ENCODE data around the gene GATB.
A peak's percentile ranks its signal among the peaks of the same experiment; 100 is the strongest.

The GATB gene

GRCh38 chr4:151660676-151661075 is 100.1 kb downstream of the GATB start:
- no peak overlapping the region for H3K27ac ChIP-seq (ENCODE audit: low read depth in 2 of 2, low read length in 2 of 2)
- H3K9me3 ChIP-seq (ENCODE audit: control insufficient read depth in 2 of 2, low read length in 2 of 2), result no peaks in the 10 kb centered on the region
- H3K4me1 ChIP-seq (ENCODE audit: control insufficient read depth in 2 of 2, insufficient read depth in 2 of 2, low read length in 2 of 2), result no peaks in the 10 kb centered on the region
- H3K9ac ChIP-seq (ENCODE audit: low read depth in 1 of 2, low read length in 2 of 2), result no peak overlapping the region
- H3K27me3 ChIP-seq (ENCODE audit: control insufficient read depth in 2 of 2, insufficient read depth in 2 of 2, low read length in 2 of 2), result no peaks in the 10 kb centered on the region
- no peak overlapping the region for H3K4me3 ChIP-seq (ENCODE audit: low read length in 2 of 2)
- peaks cover 13 to 31% of the 10 kb centered on the region in 2 donors for H3K36me3 ChIP-seq (ENCODE audit: control insufficient read depth in 2 of 2, insufficient read depth in 2 of 2, low read length in 2 of 2)

GRCh38 chr4:151659601-151660364 is 101.0 kb downstream of the GATB start:
- Histone ChIP-seq H3K4me1 (ENCODE audit: control insufficient read depth in 2 of 2, insufficient read depth in 2 of 2, low read length in 2 of 2) (no peaks in the 10 kb centered on the region), H3K27me3 (ENCODE audit: control insufficient read depth in 2 of 2, insufficient read depth in 2 of 2, low read length in 2 of 2) (no peaks in the 10 kb centered on the region), H3K9me3 (ENCODE audit: control insufficient read depth in 2 of 2, low read length in 2 of 2) (no peaks in the 10 kb centered on the region), H3K4me3 (ENCODE audit: low read length in 2 of 2) (no peak overlapping the region), H3K27ac (ENCODE audit: low read depth in 2 of 2, low read length in 2 of 2) (peak overlapping the region in 1 of 2 donors; percentile 14), H3K9ac (ENCODE audit: low read depth in 1 of 2, low read length in 2 of 2) (no peak overlapping the region), H3K36me3 (ENCODE audit: control insufficient read depth in 2 of 2, insufficient read depth in 2 of 2, low read length in 2 of 2) (peaks cover 13 to 31% of the 10 kb centered on the region in 2 donors)

DNA sequence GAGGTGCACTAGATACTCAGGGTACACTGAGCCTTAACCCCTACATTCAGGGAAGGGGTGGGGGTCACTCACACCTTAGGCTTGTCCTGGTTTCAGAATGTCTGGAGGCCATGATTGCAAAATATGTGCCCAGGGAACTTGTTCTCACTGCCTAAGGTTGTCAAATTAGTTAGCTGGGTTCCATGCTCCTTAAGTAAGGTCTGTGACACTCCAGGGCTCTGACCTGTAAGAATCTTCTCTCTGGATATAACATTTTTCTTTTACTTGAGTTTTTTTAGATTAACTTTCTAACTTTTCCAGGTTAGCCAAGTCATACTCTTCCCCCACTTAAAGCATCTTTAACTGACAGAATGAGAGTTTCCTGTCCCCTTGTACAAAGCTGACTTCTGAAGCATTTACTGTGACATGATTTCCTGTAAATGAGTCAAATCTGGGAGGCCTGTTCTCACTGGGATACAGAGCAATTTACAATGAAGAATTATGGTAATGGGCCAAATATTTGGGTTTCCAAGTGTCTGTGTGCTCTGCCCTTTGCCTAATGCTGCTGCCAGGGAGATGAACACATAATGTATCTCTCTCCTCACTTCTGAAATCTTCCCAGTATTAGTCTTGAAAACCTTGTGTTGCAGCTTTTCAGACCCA is 101.7 kb downstream of the GATB start:
- H3K9me3 ChIP-seq (ENCODE audit: control insufficient read depth in 2 of 2, low read length in 2 of 2), result no peaks in the 10 kb centered on the region
- no peak overlapping the region for H3K27ac ChIP-seq (ENCODE audit: low read depth in 2 of 2, low read length in 2 of 2)
- H3K27me3 ChIP-seq (ENCODE audit: control insufficient read depth in 2 of 2, insufficient read depth in 2 of 2, low read length in 2 of 2), result no peaks in the 10 kb centered on the region
- H3K4me3 ChIP-seq (ENCODE audit: low read length in 2 of 2), result no peak overlapping the region
- H3K9ac ChIP-seq (ENCODE audit: low read depth in 1 of 2, low read length in 2 of 2), result no peak overlapping the region
- H3K36me3 ChIP-seq (ENCODE audit: control insufficient read depth in 2 of 2, insufficient read depth in 2 of 2, low read length in 2 of 2), result peaks cover 13 to 25% of the 10 kb centered on the region in 2 donors
- no peaks in the 10 kb centered on the region for H3K4me1 ChIP-seq (ENCODE audit: control insufficient read depth in 2 of 2, insufficient read depth in 2 of 2, low read length in 2 of 2)

- H3K4me3 ChIP-seq (ENCODE audit: low read length in 2 of 2), result no peak overlapping the region
- H3K9ac ChIP-seq (ENCODE audit: low read depth in 1 of 2, low read length in 2 of 2), result no peak overlapping the region
- H3K36me3 ChIP-seq (ENCODE audit: control insufficient read depth in 2 of 2, insufficient read depth in 2 of 2, low read length in 2 of 2), result peaks cover 10 to 22% of the 10 kb centered on the region in 2 donors
- no peak overlapping the region for H3K27ac ChIP-seq (ENCODE audit: low read depth in 2 of 2, low read length in 2 of 2)
- no peaks in the 10 kb centered on the region for H3K27me3 ChIP-seq (ENCODE audit: control insufficient read depth in 2 of 2, insufficient read depth in 2 of 2, low read length in 2 of 2)
- no peaks in the 10 kb centered on the region for H3K9me3 ChIP-seq (ENCODE audit: control insufficient read depth in 2 of 2, low read length in 2 of 2)
- H3K4me1 ChIP-seq (ENCODE audit: control insufficient read depth in 2 of 2, insufficient read depth in 2 of 2, low read length in 2 of 2), result no peaks in the 10 kb centered on the region
Measured at GRCh38 chr4:151657896-151658295, 102.9 kb downstream of the GATB start.

DNA sequence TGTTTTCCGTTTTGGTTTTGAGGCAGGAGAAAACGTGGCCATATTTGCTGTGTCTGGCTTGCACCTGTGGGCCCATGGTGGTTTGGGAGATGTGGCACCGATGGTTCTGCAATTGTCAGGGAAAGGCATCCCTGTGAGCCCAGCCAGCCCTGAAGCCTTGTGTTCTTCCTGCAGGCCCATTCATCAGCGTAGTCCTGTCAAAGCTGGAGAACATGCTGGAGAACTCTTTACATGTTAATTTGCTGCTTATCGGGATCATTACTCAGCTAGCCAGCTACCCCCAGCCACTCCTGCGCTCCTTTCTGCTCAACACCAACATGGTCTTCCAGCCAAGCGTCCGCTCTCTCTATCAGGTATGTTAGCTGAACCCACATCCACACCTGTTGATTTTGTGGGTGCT is 104.7 kb downstream of the GATB start:
- Histone ChIP-seq H3K9me3 (ENCODE audit: control insufficient read depth in 2 of 2, low read length in 2 of 2) (no peaks in the 10 kb centered on the region), H3K27me3 (ENCODE audit: control insufficient read depth in 2 of 2, insufficient read depth in 2 of 2, low read length in 2 of 2) (no peaks in the 10 kb centered on the region), H3K9ac (ENCODE audit: low read depth in 1 of 2, low read length in 2 of 2) (no peak overlapping the region), H3K4me1 (ENCODE audit: control insufficient read depth in 2 of 2, insufficient read depth in 2 of 2, low read length in 2 of 2) (no peaks in the 10 kb centered on the region), H3K27ac (ENCODE audit: low read depth in 2 of 2, low read length in 2 of 2) (no peak overlapping the region), H3K36me3 (ENCODE audit: control insufficient read depth in 2 of 2, insufficient read depth in 2 of 2, low read length in 2 of 2) (peaks cover 9 to 27% of the 10 kb centered on the region in 2 donors), H3K4me3 (ENCODE audit: low read length in 2 of 2) (no peak overlapping the region)

GRCh38 chr4:151653548-151653918 is 107.3 kb downstream of the GATB start:
- no peak overlapping the region for H3K9ac ChIP-seq (ENCODE audit: low read depth in 1 of 2, low read length in 2 of 2)
- H3K36me3 ChIP-seq (ENCODE audit: control insufficient read depth in 2 of 2, insufficient read depth in 2 of 2, low read length in 2 of 2), result peaks cover 19 to 30% of the 10 kb centered on the region in 2 donors
- no peaks in the 10 kb centered on the region for H3K9me3 ChIP-seq (ENCODE audit: control insufficient read depth in 2 of 2, low read length in 2 of 2)
- no peak overlapping the region for H3K27ac ChIP-seq (ENCODE audit: low read depth in 2 of 2, low read length in 2 of 2)
- H3K4me1 ChIP-seq (ENCODE audit: control insufficient read depth in 2 of 2, insufficient read depth in 2 of 2, low read length in 2 of 2), result no peaks in the 10 kb centered on the region
- no peak overlapping the region for H3K4me3 ChIP-seq (ENCODE audit: low read length in 2 of 2)
- H3K27me3 ChIP-seq (ENCODE audit: control insufficient read depth in 2 of 2, insufficient read depth in 2 of 2, low read length in 2 of 2), result no peaks in the 10 kb centered on the region

DNA sequence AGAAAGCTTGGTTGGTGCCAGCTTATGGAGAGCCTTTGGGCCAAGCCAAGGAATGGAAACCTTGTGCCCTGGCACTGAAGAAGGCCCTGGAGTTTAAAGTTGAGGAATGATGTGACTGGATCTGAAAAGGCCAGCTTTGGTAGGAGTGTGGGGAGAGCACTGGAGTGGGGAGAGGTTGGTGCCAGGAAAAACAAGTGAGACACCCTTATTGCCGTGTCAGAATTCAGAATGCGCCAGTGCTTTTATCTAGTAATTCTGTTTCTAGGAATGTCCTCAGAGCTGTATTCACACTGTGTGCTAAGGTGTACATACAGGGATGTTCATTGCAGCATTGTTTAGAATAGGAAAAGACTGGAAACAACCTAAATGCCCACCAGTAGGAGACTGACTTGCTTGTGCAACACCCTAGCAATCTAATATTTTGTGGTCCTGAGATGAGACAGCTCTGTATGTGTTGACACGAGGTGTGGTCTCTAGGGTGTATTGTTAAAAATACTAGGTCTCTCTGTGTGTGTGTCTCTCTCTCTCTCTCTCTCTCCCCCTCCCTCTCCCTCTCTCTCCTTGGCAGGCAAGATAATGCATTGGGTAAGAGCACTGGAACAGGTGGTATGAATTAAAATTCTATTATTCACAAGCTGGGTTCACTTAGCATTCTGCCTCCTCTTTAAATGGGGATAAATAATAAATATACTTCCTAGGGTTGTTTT is 107.8 kb downstream of the GATB start:
- no peaks in the 10 kb centered on the region for H3K27me3 ChIP-seq (ENCODE audit: control insufficient read depth in 2 of 2, insufficient read depth in 2 of 2, low read length in 2 of 2)
- no peaks in the 10 kb centered on the region for H3K4me1 ChIP-seq (ENCODE audit: control insufficient read depth in 2 of 2, insufficient read depth in 2 of 2, low read length in 2 of 2)
- no peak overlapping the region for H3K9ac ChIP-seq (ENCODE audit: low read depth in 1 of 2, low read length in 2 of 2)
- no peaks in the 10 kb centered on the region for H3K9me3 ChIP-seq (ENCODE audit: control insufficient read depth in 2 of 2, low read length in 2 of 2)
- no peak overlapping the region for H3K27ac ChIP-seq (ENCODE audit: low read depth in 2 of 2, low read length in 2 of 2)
- no peak overlapping the region for H3K4me3 ChIP-seq (ENCODE audit: low read length in 2 of 2)
- H3K36me3 ChIP-seq (ENCODE audit: control insufficient read depth in 2 of 2, insufficient read depth in 2 of 2, low read length in 2 of 2), result peaks cover 16 to 26% of the 10 kb centered on the region in 2 donors

DNA sequence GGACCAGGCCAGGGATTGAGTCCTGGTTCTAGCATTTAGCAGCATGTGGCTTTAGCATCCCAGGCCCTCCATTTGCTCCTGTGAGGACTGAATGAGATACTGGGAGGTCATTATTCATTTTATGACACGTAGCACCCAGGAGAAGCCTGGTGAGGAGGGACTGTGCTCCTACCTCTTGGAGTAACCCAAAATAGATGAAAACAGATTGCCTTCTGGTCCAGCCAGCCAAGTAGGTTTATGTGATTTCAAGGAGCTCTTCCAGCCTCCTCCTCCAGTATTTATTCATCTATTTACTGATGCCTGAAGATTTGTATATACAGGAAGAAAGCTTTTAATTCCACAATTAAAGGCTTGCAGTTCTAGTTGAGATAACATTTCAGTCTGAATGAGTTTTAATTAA is 109.3 kb downstream of the GATB start:
- Histone ChIP-seq H3K27me3 (ENCODE audit: control insufficient read depth in 2 of 2, insufficient read depth in 2 of 2, low read length in 2 of 2) (no peaks in the 10 kb centered on the region), H3K9me3 (ENCODE audit: control insufficient read depth in 2 of 2, low read length in 2 of 2) (no peaks in the 10 kb centered on the region), H3K4me1 (ENCODE audit: control insufficient read depth in 2 of 2, insufficient read depth in 2 of 2, low read length in 2 of 2) (no peaks in the 10 kb centered on the region), H3K4me3 (ENCODE audit: low read length in 2 of 2) (no peak overlapping the region), H3K9ac (ENCODE audit: low read depth in 1 of 2, low read length in 2 of 2) (no peak overlapping the region), H3K36me3 (ENCODE audit: control insufficient read depth in 2 of 2, insufficient read depth in 2 of 2, low read length in 2 of 2) (peaks cover 18 to 24% of the 10 kb centered on the region in 2 donors), H3K27ac (ENCODE audit: low read depth in 2 of 2, low read length in 2 of 2) (no peak overlapping the region)

GRCh38 chr4:151649479-151649878 is 111.3 kb downstream of the GATB start:
- Histone ChIP-seq H3K4me3 (ENCODE audit: low read length in 2 of 2) (no peak overlapping the region), H3K27ac (ENCODE audit: low read depth in 2 of 2, low read length in 2 of 2) (no peak overlapping the region), H3K27me3 (ENCODE audit: control insufficient read depth in 2 of 2, insufficient read depth in 2 of 2, low read length in 2 of 2) (no peaks in the 10 kb centered on the region), H3K9ac (ENCODE audit: low read depth in 1 of 2, low read length in 2 of 2) (no peak overlapping the region), H3K36me3 (ENCODE audit: control insufficient read depth in 2 of 2, insufficient read depth in 2 of 2, low read length in 2 of 2) (peaks cover 19 to 20% of the 10 kb centered on the region in 2 donors), H3K9me3 (ENCODE audit: control insufficient read depth in 2 of 2, low read length in 2 of 2) (no peaks in the 10 kb centered on the region), H3K4me1 (ENCODE audit: control insufficient read depth in 2 of 2, insufficient read depth in 2 of 2, low read length in 2 of 2) (no peaks in the 10 kb centered on the region)

DNA sequence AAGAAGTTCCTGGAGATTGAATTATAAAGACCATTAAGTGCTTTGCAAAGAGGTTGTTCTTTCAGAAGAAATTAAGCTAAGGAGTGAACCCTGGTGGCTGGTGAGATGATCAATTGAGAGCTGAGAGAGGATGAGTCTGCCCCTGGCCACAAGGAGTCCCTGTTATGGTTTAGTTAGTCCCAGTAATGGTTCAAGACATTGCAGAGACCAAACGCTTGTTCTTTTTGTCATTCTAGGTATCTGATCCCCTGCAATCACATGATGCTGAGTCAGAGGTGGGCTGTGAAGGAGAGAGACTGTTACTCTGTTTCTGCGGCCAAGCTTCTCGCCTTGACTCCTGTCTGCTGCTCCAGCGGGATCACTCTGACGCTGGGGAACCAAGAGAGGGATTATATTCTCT is 114.5 kb downstream of the GATB start:
- Histone ChIP-seq H3K36me3 (ENCODE audit: control insufficient read depth in 2 of 2, insufficient read depth in 2 of 2, low read length in 2 of 2) (peaks cover 15 to 20% of the 10 kb centered on the region in 2 donors), H3K27ac (ENCODE audit: low read depth in 2 of 2, low read length in 2 of 2) (no peak overlapping the region), H3K9ac (ENCODE audit: low read depth in 1 of 2, low read length in 2 of 2) (no peak overlapping the region), H3K4me3 (ENCODE audit: low read length in 2 of 2) (no peak overlapping the region), H3K9me3 (ENCODE audit: control insufficient read depth in 2 of 2, low read length in 2 of 2) (no peaks in the 10 kb centered on the region), H3K27me3 (ENCODE audit: control insufficient read depth in 2 of 2, insufficient read depth in 2 of 2, low read length in 2 of 2) (no peaks in the 10 kb centered on the region), H3K4me1 (ENCODE audit: control insufficient read depth in 2 of 2, insufficient read depth in 2 of 2, low read length in 2 of 2) (no peaks in the 10 kb centered on the region)
